ACHN (cell line): Measurements from ENCODE around the gene PITPNC1.
"Not testable (repeated sequence)": the region's sequence is repeated elsewhere in the genome, so short reads cannot be mapped to it uniquely, and the experiment has no call there.

ENCODE experiments used
- DNase-seq: peaks from one replicate; pipeline ENCODE4 v3.0.0-alpha.2; 2015
- in situ Hi-C: cut with HindIII; loops from 2 replicates; pipeline ENCODE4 v1.10.0; 2017; ENCODE audit warnings: low sequenced_read_pairs, low pct_ligation_motif_present, low pct_unique_long_range_greater_than_20kb

The PITPNC1 gene

DNA sequence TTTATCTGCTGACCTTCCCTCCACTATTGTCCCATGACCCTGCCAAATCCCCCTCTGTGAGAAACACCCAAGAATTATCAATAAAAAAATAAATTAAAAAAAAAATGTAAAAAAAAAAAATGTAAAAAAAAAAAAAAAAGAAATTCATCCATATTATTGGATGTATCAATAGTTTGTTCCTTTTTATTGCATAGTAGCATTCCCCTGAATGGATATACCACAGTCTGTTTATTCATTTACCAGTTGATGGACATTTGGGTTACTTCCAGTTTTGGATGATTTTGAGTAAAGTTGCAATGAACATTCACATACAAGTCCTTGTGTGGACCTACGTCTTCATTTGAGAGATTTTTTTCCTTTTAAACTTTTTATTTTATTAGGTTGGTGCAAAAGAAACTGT, 94.0 kb downstream of the PITPNC1 start:
- in situ Hi-C loops = no loop called here

DNA sequence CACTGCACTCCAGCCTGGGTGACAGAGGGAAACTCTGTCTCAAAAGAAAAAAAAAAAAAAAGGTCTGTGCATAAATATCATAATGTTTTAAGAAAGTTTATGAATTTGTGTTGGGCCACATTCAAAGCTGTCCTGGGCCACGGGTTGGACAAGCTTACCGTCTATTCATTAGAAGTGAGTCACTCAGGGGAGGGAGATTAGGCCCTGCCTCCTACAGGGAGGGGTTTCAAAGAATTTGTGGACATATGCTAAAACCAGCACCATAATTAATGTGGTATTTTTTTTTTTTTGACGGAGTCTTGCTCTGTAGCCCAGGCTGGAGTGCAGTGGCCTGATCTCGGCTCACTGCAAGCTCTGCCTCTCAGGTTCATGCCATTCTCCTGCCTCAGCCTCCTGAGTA, 95.5 kb downstream of the PITPNC1 start:
- in situ Hi-C loops, DNase-seq: not testable (repeated sequence)

More for the DNA sequence above, 94.0 kb downstream of the PITPNC1 start:
- no peak for DNase-seq

DNA sequence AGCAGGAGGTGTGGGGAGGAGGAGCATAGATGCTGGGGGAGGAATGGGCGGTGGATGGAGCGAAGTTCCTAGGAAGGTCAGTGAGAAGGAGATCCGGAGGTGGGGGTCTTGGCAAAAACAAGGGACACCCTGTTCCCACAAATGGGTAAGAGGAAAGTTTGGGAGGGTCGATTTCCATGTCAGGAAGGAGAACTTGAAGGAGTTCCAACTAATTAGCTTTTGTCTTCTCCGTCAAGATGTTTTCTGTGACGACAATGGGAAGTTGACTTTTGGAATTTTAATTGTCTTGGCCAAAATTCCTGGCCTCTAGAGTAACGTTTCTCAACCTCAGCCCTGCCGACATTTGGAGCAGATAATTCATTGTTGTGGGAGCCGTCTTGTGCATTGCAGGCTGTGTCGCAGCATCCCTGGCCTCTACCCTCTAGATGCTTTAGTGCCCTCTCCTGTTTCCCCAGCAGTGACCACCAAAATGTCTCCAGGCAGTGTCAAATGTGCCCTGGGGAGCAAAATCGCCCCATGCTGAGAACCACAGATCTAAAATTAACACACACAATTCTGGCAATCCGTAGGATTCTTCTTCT, 97.1 kb downstream of the PITPNC1 start:
- in situ Hi-C loops = no loop called here
- DNase-seq = no peak

DNA sequence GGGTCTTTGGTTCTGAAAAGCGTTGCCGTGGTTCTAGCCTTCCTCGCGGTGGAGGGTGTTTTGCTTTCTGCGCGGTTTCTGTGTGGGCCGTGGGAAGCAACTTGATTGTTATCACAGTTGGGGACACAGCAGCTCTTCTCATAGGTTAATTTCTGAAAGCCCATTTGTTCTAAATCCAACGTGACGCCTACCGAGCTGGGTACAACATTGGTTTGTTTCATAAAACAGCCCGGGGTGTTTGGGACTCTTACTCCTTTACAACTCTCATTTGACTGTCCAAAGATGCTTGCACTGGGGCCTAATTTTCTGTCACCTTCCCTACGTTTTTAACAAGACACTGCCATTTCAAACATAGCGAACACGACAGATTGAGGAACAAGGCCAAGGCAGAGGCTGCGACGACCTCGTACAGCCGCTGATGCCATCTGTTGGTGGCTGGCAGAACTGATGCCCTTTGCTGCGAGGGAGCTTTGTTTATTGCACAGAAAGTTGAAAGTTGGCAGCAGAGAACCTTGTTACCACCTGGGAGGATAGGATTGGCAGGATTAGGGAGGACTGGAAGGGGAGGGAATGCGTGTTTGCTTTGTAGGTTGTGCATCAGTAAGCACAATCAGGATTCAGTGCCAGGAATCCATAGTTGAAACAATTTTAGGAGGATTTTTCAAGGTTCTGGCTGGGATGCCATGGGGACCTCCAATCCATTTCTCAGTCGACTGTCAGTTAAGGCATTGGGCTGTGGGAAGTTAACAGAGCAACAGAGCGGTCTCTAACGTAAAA, 98.3 kb downstream of the PITPNC1 start:
- DNase-seq = peak; percentile 73
- in situ Hi-C loops = no loop called here

DNA sequence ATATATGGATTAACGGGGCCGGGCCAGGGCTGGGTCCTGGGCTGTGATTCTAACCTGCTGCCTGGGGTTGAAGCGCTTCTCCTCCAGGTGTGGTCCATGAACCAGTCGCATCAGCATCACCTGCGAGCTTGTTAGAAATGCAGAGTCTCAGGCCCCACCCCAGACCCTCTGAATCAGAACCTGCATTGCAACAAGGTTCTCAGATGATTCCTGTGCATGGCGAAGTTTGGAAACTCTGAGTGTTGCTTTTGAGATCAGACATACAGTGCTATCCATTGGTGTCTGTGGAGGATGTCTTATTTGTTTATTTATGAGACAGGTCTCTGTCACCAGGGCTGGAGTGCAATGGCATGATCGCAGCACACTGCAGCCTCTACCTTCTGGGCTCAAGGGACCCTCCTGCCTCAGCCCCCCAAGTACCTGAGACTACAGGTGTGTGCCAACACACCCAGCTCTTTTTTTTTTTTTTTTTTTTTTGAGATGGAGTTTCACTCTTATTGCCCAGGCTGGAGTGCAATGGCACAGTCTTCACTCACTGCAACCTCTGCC, 99.8 kb downstream of the PITPNC1 start:
- DNase-seq = no peak
- in situ Hi-C loops = no loop called here

DNA sequence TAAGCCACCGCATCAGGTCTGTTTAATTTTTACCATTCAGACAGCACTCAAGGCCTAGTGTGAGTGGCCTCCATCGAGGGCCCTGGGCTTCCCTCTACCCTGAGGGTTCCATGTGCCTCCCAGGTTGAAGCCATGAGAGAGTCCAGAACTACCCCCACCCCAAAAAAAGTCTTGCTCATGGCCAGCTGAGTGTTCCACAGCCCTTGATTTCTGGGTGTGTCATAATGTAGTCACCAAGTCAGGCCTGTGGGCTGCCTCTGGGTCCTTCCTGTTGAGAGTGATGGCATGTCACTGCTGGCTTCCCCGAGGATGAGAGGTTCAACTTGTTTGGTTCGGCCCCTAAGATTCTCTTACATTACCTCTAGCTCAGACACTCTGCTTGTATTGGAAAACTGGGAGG, 100.6 kb downstream of the PITPNC1 start:
- in situ Hi-C loops = no loop called here
- DNase-seq = no peak

DNA sequence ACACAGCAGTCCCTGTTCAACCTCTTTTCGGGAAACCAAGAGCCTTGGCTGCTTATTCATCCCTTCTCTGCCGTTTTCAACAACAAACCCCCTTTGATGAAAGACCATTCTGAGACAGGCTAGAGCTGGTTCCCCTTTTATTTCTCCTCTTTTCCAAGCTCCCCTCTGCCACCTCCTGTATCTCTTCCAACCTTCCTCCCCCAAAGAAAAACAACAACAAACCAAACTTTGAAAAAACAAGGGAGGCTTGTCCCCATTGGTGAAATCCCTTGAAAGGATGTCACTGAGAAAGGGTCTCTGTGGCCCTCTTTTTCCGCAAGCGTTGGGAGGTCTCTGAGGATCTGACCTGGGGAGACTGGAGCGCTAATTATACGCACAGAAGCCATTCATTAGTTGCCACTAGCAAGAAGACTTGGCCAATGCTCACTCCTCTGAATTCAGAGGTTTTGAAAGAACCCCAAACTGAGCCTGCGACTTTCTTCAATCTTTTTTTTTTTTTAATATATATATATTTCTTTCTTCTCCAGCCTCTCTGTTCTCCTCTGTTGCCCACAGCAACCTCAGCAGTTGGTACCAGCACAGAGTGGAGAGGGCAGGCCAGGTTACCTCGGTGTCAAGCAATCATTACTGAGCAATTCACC, 101.4 kb downstream of the PITPNC1 start:
- in situ Hi-C loops = no loop called here
- DNase-seq = no peak

DNA sequence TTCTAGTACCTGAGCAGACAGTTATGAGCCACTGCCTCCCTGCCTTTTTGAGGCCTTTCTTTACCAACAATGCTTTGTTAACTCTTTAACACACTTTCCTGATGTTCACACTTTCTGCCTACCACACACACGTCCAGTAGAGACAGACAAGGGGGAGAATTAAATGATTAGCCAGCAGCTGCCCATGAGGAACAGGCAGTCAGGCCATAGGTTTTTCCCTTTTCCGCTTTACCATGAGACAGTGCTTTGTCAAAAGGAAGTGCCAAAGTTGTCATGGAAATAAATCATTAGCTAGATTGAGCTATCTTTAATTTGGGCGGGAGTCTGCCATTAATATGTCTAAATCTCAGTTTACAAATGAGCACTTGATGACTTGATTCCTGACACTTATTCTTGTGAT, 102.1 kb downstream of the PITPNC1 start:
- DNase-seq = no peak
- in situ Hi-C loops = no loop called here

DNA sequence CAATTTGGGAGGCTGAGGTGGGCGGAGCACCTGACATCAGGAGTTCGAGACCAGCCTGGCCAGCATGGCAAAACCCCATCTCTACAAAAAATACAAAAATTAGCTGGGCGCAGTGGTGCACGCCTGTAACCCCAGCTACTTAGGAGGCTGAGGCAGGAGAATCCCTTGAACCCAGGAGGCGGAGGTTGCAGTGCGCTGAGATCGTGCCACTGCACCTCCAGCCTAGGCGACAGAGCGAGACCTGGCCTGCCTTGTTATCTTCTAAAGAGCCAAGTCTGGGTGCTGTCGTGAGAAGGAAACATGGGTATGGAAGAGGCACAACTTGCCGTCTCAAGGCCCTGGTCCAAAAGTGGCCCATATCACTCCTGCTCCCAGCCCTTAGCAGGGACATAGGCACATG, 103.9 kb downstream of the PITPNC1 start:
- in situ Hi-C loops, DNase-seq: not testable (repeated sequence)

DNA sequence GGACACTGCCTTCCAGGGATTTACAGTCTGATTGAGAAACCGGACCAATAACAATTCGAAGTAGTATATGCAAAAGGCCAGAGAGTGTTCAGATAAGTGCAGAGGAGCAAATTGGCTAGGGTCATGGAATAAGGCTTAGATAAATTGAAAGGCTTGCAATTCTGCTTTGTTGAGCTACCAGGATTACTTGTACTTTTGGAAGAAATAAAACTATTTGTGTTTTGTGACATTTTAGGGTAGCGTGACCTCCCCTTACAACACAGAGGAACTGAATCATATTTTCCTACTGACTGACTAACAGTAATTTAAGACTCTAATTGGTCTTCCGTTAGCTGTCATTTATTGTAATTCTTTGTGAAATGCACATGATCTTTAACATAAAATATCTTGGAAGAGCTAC, 104.7 kb downstream of the PITPNC1 start:
- no peak for DNase-seq
- in situ Hi-C loops = no loop called here

DNA sequence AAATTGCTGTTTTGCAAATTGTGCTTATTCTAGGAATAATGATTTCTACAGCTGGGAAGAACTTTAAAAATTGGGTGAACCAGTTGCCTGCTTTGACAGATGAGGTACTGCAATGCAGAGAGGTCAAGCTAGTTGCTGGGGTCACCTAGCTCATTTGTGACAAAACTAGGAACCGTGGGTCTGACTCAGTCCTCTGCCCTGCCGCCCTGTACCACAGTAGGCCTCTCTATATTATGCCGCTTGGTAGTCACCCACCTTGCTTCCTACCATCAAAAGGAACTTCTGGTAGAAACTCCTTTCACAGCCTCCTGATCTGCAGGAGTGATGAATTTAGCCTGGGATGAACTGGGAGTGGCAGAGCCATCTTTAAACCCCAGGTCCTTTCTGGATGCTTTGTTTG, 105.7 kb downstream of the PITPNC1 start:
- in situ Hi-C loops = no loop called here
- no peak for DNase-seq

DNA sequence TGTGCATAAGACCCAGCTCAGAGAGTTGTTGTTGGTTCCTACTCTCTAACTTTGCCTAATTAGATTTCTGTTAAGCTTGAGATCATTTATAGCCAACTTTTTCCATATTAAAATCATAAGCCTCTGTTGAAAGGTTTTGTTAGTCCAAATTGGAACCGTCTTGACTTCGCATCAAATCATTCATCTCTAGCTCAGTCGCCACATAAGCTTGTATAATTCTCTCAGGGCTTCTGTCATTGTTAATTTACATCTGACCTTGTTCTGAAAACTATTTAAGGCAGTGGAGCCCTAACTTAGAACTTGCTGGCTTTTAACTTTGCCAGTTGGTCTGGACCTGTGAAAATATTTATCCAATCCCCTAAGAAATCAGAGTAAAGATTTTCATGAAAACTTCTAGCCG, 107.2 kb downstream of the PITPNC1 start:
- no peak for DNase-seq
- in situ Hi-C loops = no loop called here

DNA sequence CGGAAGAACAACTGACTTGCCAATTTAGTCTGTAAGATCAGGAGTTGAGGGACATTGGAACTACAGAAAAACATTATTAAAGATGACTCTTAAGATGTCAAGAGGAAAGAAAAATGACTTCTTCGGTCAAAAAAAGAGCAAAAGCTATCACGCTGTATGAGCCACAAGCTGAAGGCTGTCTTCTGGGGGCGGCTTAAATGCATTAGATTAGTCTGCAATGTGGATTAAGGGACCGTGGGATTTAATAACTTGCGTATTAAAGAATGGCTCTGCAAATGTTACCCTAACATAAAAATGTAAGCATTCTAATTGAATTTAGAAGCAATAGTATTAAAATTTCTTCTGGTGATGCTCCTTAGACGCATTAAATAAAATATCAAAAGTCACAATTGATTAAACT, 108.6 kb downstream of the PITPNC1 start:
- DNase-seq = no peak
- in situ Hi-C loops = no loop called here

DNA sequence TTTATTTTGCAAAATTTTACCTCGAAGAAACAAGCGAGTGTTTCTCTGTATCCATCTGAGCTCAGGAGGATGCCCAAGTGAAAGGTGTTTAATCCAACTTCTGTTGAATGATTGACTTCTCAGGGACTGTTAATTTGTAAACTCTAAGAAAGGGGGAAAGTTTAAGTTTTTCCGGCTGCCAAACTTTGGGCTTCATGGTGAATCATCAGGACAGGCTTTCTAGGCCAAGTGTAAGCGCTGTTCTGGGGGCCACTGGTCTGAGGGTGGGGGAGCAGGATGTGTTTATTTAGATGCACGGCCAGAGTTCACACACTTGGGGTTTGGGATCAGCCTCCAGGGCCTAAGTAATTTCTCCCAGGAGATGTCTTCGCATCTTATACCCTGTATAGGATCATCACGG, 110.4 kb downstream of the PITPNC1 start:
- in situ Hi-C loops = no loop called here
- DNase-seq = peak; percentile 35

DNA sequence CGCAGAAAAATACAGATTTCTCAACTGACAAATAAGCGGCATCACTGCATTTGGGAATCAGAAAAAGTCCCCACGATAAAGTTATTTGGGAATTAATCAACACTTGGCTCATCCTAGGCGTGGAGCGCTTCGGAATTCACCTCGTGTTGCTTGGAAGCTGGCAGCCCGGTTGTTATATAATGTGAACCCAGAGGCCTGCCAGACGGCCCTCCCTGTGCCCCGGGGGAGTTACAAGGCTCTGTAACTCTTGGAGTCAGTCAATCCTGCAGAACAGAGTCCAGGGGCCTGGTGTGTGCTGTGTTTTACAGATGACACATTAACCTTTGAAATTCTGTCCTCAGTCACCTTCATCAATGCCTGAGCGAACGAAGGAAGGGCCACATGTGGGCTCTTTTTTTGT, 111.1 kb downstream of the PITPNC1 start:
- no peak for DNase-seq
- in situ Hi-C loops = no loop called here

DNA sequence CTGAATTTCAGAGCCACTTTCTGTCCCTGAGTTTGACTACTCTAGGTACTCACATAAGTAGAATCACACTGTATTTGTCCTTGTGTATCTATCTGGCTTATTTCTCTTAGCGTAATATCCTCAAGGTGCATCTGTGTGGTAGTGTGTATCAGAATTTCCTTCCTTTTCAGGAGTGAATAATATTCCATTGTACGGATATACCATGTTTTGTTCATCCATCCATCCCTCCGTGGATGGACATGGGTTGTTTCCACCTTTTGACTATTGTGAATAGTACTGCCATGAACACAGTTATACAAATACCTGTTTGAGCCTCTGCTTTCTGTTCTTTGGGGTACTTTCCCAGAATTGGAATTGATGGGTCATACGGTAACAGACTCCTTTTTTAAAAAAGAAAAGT, 111.7 kb downstream of the PITPNC1 start:
- no peak for DNase-seq
- in situ Hi-C loops = no loop called here

DNA sequence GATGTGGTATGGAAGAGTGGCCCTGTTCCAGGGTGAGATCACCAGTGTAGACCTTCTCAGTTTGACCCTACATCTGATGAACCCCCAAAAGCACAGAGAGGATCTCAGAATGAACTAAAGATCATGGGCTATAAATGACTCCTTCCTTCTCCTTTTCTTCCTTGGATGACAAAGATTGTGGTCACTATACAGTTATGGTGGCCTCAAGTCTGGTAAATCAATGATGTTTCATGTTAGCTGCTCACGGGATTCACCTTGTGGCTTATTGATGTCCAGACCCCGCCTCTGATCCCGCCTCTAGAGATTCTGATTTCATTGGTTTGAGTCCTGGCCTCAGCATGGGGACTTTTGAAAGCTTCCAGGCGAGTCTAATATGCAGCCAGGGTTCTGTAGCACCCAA, 112.2 kb downstream of the PITPNC1 start:
- in situ Hi-C loops = no loop called here
- no peak for DNase-seq

DNA sequence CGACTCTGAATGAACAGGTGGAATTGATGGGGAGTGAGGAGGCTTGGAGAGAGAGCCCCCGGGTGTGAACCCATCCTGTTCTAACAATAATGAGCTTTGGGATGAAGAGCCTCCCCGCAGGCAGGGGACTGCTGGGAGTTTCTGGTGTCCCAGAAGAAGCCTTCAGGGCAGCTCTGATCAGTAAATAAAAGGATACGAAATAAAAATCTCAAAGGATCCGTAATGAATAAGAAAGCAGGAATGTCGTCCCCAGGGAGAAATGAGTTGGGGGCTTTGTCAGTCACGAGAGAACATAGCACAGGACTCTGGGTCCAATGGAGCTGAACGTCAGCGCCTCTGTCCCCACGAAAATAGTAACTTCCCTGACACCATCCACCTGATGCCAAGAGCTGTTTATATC, 113.4 kb downstream of the PITPNC1 start:
- DNase-seq = no peak
- in situ Hi-C loops = no loop called here

DNA sequence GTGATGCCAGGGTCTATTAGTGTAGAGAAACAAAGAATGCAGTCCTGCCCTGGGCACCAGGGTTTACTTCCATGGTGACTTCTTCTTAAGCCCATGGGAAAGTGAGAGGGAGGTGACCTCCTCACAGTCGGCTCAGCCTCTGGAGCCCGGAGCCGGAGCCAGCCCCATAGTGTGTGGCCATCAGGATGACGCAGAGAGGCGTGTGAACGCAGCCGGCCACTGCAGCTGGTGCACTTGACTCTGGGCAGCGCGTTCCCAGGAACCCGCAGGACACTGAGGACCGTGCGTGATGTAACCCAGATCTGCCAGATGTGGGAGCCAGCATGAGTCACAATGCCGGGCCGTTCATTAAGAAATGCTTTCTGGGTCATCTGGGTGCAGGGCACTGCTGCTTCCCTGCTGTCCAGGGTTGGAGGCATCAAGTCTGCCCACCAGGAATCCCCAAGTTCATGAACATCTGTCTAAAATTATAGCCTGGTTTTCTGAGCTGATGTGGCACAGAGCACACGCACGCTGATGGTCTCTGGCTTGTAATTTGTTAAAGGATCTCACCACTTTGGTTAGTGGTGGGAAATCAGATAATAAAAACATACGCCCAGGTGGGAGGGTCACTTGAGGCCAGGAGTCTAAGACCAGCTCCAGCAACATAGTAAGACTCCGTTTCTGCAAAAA, 114.1 kb downstream of the PITPNC1 start:
- DNase-seq = peak; percentile 87
- in situ Hi-C loops = no loop called here
